ENCODE data around the gene RGS1. TPM values are rescaled to one million over a fixed set of nuclear protein-coding genes. Genes with fewer than 3 reads are reported as not detected.

Gene RGS1
- total and polyA plus RNA-seq, 11 donors, result 0.28 to 20.4 (median 1.1) TPM; not detected in 1

GRCh38 chr1:192601567-192601966, 26.0 kb downstream of the RGS1 start:
- no peak for DNase-seq
- Histone ChIP-seq H3K4me1 (peaks cover 0 to 8% (median 1%) of the 10 kb centered on the region in 12 donors), H3K27ac (no peak overlapping the region), H3K36me3 (no peaks in the 10 kb centered on the region), H3K9me3 (no peaks in the 10 kb centered on the region), H3K27me3 (no peaks in the 10 kb centered on the region), H3K4me3 (no peak overlapping the region)
- intact Hi-C loops (cut with DNase I), result loop anchor here in 4 of 10 donors (10.0 kb wide), 2 partner anchors 203 to 413 kb away; partner anchors contain the start of gene RGS2 (in 2 of the 4)
- ATAC-seq, result no peak
- TF ChIP-seq CTCF (IDR thresholded peaks at IDR 0.05) (no peak), POLR2A (IDR thresholded peaks at IDR 0.05) (no peak)

- no peak for DNase-seq
- Histone ChIP-seq H3K9me3 (no peaks in the 10 kb centered on the region), H3K4me3 (no peak overlapping the region), H3K36me3 (no peaks in the 10 kb centered on the region), H3K27ac (no peak overlapping the region), H3K4me1 (peaks cover 0 to 8% (median 1%) of the 10 kb centered on the region in 12 donors), H3K27me3 (no peaks in the 10 kb centered on the region)
- no peak for TF ChIP-seq POLR2A (IDR thresholded peaks at IDR 0.05)
- no peak for TF ChIP-seq CTCF (IDR thresholded peaks at IDR 0.05)
- ATAC-seq, result no peak
- 57 to 83% (median 78%) methylated on average over 1 of the region's 1 CpG for WGBS, 4 donors
- intact Hi-C loops (cut with DNase I), result loop anchor here in 4 of 10 donors (2.0 to 10.0 kb wide), 3 partner anchors 128 to 412 kb away; partner anchors contain the start of gene RGS2 (in 2 of the 4)
Observed at GRCh38 chr1:192602757-192603156, 27.2 kb downstream of the RGS1 start.

GRCh38 chr1:192603218-192603787, 27.7 kb downstream of the RGS1 start:
- Histone ChIP-seq H3K27me3 (no peaks in the 10 kb centered on the region), H3K4me3 (no peak overlapping the region), H3K9me3 (no peaks in the 10 kb centered on the region), H3K27ac (no peak overlapping the region), H3K4me1 (peaks cover 0 to 8% (median 1%) of the 10 kb centered on the region in 12 donors), H3K36me3 (no peaks in the 10 kb centered on the region)
- no peak for TF ChIP-seq CTCF (IDR thresholded peaks at IDR 0.05)
- TF ChIP-seq POLR2A (IDR thresholded peaks at IDR 0.05), result no peak
- intact Hi-C loops (cut with DNase I), result loop anchor here in 4 of 10 donors (2.0 to 10.0 kb wide), 3 partner anchors 129 to 411 kb away; partner anchors contain the start of gene RGS2 (in 2 of the 4)
- WGBS, 4 donors, result 72 to 81% (median 73%) methylated on average over 3 of the region's 3 CpGs
- DNase-seq, result no peak
- no peak for ATAC-seq

GRCh38 chr1:192604979-192605620, 29.5 kb downstream of the RGS1 start:
- no peak for TF ChIP-seq CTCF (IDR thresholded peaks at IDR 0.05)
- TF ChIP-seq POLR2A (IDR thresholded peaks at IDR 0.05), result no peak
- WGBS, 4 donors, result 46 to 55% (median 49%) methylated on average over 3 of the region's 3 CpGs
- Histone ChIP-seq H3K27me3 (no peaks in the 10 kb centered on the region), H3K36me3 (no peaks in the 10 kb centered on the region), H3K4me1 (peaks cover 0 to 16% (median 1%) of the 10 kb centered on the region in 12 donors), H3K27ac (peak overlapping the region in 1 of 12 donors; percentile 18), H3K9me3 (no peaks in the 10 kb centered on the region), H3K4me3 (no peak overlapping the region)
- peak in 1 of 4 donors; percentile 42 for ATAC-seq
- no peak for DNase-seq
- intact Hi-C loops (cut with DNase I), result loop anchor here in 6 of 10 donors (5.0 to 10.0 kb wide), 3 partner anchors 128 to 410 kb away; partner anchors contain the start of gene RGS2 (in 2 of the 6)
